Measurements from ENCODE around the gene DYNC2I2.
"Not testable (repeated sequence)": the region's sequence is repeated elsewhere in the genome, so short reads cannot be mapped to it uniquely, and the experiment has no call there.

DYNC2I2 gene

DNA sequence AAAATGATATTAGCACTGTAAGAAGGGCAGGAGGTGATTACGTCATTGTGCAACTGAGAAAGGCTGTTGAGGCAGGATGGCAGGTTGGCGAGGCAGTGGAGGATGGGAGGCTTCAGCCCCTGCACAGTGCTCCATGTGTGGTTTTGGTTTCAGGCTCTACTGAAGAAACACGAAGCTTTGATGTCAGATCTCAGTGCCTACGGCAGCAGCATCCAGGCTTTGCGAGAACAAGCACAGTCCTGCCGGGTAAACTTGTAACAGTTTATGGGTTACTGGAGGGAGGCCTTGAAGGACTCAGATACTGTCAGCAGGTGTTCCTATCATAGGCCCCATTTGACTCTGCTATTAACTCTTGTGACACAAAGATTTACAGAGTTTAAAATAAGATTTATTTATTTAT is 69.2 kb downstream of the DYNC2I2 start:
- no peak overlapping the region for H3K27ac ChIP-seq (ENCODE audit: low read depth, low read length)
- TF ChIP-seq, protein P1, sequence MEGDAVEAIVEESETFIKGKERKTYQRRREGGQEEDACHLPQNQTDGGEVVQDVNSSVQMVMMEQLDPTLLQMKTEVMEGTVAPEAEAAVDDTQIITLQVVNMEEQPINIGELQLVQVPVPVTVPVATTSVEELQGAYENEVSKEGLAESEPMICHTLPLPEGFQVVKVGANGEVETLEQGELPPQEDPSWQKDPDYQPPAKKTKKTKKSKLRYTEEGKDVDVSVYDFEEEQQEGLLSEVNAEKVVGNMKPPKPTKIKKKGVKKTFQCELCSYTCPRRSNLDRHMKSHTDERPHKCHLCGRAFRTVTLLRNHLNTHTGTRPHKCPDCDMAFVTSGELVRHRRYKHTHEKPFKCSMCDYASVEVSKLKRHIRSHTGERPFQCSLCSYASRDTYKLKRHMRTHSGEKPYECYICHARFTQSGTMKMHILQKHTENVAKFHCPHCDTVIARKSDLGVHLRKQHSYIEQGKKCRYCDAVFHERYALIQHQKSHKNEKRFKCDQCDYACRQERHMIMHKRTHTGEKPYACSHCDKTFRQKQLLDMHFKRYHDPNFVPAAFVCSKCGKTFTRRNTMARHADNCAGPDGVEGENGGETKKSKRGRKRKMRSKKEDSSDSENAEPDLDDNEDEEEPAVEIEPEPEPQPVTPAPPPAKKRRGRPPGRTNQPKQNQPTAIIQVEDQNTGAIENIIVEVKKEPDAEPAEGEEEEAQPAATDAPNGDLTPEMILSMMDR (IDR thresholded peaks at IDR 0.05; ENCODE audit: insufficient read depth, low read length, poor library complexity, severe bottlenecking) = no peak
- no peak for TF ChIP-seq EZH2phosphoT487 (conservative IDR thresholded peaks at IDR 0.05; ENCODE audit: low read length)
- H2AFZ ChIP-seq (ENCODE audit: low read depth, low read length, severe bottlenecking) = no peak overlapping the region
- H4K20me1 ChIP-seq (ENCODE audit: low read depth, low read length) = no peaks in the 10 kb centered on the region
- no peaks in the 10 kb centered on the region for H3K9me2 ChIP-seq (replicated peaks; ENCODE audit: insufficient read depth, low read length)
- no peaks in the 10 kb centered on the region for H3F3A ChIP-seq (ENCODE audit: insufficient read depth)
- no peaks in the 10 kb centered on the region for H3K27me3 ChIP-seq (ENCODE audit: low read length)
- H3K79me2 ChIP-seq (ENCODE audit: insufficient read depth, low read length) = no peaks in the 10 kb centered on the region
- H3K36me3 ChIP-seq (ENCODE audit: low read length) = peaks cover 38% of the 10 kb centered on the region; the same call in 1 of the 2 replicates
- H3K9me3 ChIP-seq (ENCODE audit: insufficient read depth, low read length) = no peaks in the 10 kb centered on the region
- H3K9ac ChIP-seq (ENCODE audit: low read length) = no peak overlapping the region
- H3K4me2 ChIP-seq (ENCODE audit: low read depth, low read length, poor library complexity, severe bottlenecking) = no peak overlapping the region
- H3K4me3 ChIP-seq (ENCODE audit: insufficient read depth, low read length, poor library complexity, severe bottlenecking) = no peak overlapping the region

DNA sequence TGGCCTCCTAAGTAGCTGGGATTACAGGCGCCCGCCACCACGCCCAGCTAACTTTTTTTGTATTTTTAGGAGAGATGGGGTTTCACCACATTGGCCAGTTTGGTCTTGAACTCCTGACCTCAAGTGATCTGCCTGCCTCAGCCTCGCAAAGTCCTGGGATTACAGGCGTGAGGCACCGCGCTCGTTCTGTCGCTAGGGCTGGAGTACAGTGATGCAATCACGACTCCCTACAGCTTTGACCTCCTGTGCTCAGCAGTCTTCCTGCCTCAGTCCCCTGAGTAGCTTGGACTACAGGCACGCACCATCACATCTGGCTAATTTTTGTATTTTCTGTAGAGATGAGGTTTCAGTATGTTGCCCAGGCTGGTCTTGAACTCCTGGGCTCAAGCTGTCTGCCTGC is 69.7 kb downstream of the DYNC2I2 start:
- H3K9ac ChIP-seq (ENCODE audit: low read length) = not testable (repeated sequence)

DNA sequence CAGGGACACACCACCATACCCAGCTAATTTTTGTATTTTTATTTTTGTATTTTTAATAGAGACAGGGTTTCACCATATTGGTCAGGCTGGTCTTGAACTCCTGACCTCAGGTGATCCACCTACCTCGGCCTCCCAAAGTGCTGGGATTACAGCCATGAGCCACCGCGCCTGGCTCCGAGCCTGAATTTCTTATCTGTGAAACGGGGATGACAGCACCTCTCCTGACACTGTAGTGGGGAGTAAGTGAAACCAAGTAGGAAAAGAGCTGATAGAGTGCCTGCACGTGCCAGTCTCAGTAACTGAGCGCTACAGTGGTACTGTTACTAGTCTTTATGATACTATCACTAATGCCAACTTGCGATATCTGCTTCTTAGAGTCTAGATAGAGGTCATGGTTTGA is 71.5 kb downstream of the DYNC2I2 start:
- not testable (repeated sequence) for H3K9me3 ChIP-seq (ENCODE audit: insufficient read depth, low read length); H2AFZ ChIP-seq (ENCODE audit: low read depth, low read length, severe bottlenecking); H3K79me2 ChIP-seq (ENCODE audit: insufficient read depth, low read length); H3F3A ChIP-seq (ENCODE audit: insufficient read depth); H3K9ac ChIP-seq (ENCODE audit: low read length); H3K27me3 ChIP-seq (ENCODE audit: low read length); H3K4me3 ChIP-seq (ENCODE audit: insufficient read depth, low read length, poor library complexity, severe bottlenecking); H3K4me2 ChIP-seq (ENCODE audit: low read depth, low read length, poor library complexity, severe bottlenecking); H3K9me2 ChIP-seq (replicated peaks; ENCODE audit: insufficient read depth, low read length); H3K27ac ChIP-seq (ENCODE audit: low read depth, low read length); H4K20me1 ChIP-seq (ENCODE audit: low read depth, low read length)
- H3K36me3 ChIP-seq (ENCODE audit: low read length) = peaks cover 52% of the 10 kb centered on the region; the same call in 1 of the 2 replicates

More for the DNA sequence above, 69.7 kb downstream of the DYNC2I2 start:
- not testable (repeated sequence) for H4K20me1 ChIP-seq (ENCODE audit: low read depth, low read length); H3K79me2 ChIP-seq (ENCODE audit: insufficient read depth, low read length); H3K9me3 ChIP-seq (ENCODE audit: insufficient read depth, low read length); H3K27me3 ChIP-seq (ENCODE audit: low read length); H3K27ac ChIP-seq (ENCODE audit: low read depth, low read length); H3K4me2 ChIP-seq (ENCODE audit: low read depth, low read length, poor library complexity, severe bottlenecking); H3K9me2 ChIP-seq (replicated peaks; ENCODE audit: insufficient read depth, low read length); H2AFZ ChIP-seq (ENCODE audit: low read depth, low read length, severe bottlenecking); H3K4me3 ChIP-seq (ENCODE audit: insufficient read depth, low read length, poor library complexity, severe bottlenecking); H3F3A ChIP-seq (ENCODE audit: insufficient read depth)
- peaks cover 43% of the 10 kb centered on the region; the same call in 1 of the 2 replicates for H3K36me3 ChIP-seq (ENCODE audit: low read length)
